Parathyroid adenoma (tissue), 2 donors: ENCODE measurements around the gene TRIAP1.
A peak's percentile ranks its signal among the peaks of the same experiment; 100 is the strongest.

Experiments
- H2AFZ ChIP-seq: fragments of 300-600 bp; sonication (generic); one replicate; pipeline ENCODE4 v1.7.0; 2017; ENCODE audit warnings: antibody characterized with exemption, mild to moderate bottlenecking
- H3K27ac ChIP-seq: fragments of 300-600 bp; sonication (generic); one replicate; pipeline ENCODE4 v1.7.0; 2017
- H3K27me3 ChIP-seq: fragments of 300-600 bp; sonication (generic); one replicate; pipeline ENCODE4 v1.7.0; 2017; ENCODE audit warnings: low read length; ENCODE audit not compliant: control insufficient read depth, insufficient read depth
- H3K36me3 ChIP-seq: fragments of 300-600 bp; sonication (generic); one replicate; pipeline ENCODE4 v1.7.0; 2017; ENCODE audit warnings: low read length; ENCODE audit not compliant: control insufficient read depth, insufficient read depth
- H3K4me1 ChIP-seq: fragments of 300-600 bp; sonication (generic); one replicate; pipeline ENCODE4 v1.7.0; 2017; ENCODE audit warnings: control low read depth
- H3K4me2 ChIP-seq: fragments of 300-600 bp; sonication (generic); one replicate; pipeline ENCODE4 v1.7.0; 2017; ENCODE audit warnings: low read length
- H3K4me3 ChIP-seq: fragments of 300-600 bp; sonication (generic); one replicate; pipeline ENCODE4 v1.7.0; 2017; ENCODE audit warnings: low read depth, low read length
- H3K79me2 ChIP-seq: fragments of 300-600 bp; sonication (generic); one replicate; pipeline ENCODE4 v1.7.0; 2017; ENCODE audit warnings: control low read depth
- H3K9ac ChIP-seq: fragments of 300-600 bp; sonication (generic); one replicate; pipeline ENCODE4 v1.7.0; 2017; ENCODE audit warnings: mild to moderate bottlenecking
- H3K9me3 ChIP-seq: fragments of 300-600 bp; sonication (generic); one replicate; pipeline ENCODE4 v1.7.0; 2017; ENCODE audit warnings: low read length; ENCODE audit not compliant: control insufficient read depth
- CTCF ChIP-seq: fragments of 300-600 bp; sonication (generic); IDR thresholded peaks from one replicate; pipeline ENCODE4 v1.7.0; 2017; ENCODE audit warnings: antibody characterized with exemption, mild to moderate bottlenecking
- donor health status: primary hyperparathyroidism.

The TRIAP1 gene

GRCh38 chr12:120445911-120446843 is at the start of gene TRIAP1, which contains the start of gene GATC:
TRIAP1 (minus strand) TSS chr12:120446384; CDS start chr12:120446372, 12 bp downstream.
GATC (plus strand) TSS chr12:120446444; CDS start chr12:120446481, 37 bp downstream.
- Histone ChIP-seq H3K9ac (peak within 1 kb of the TSS; percentile 24), H3K27ac (peak within 1 kb of the TSS; percentile 58), H3K79me2 (peaks cover 34% of the 10 kb centered on the region), H3K36me3 (no peaks in the 10 kb centered on the region), H2AFZ (peak within 1 kb of the TSS; percentile 55), H3K9me3 (no peaks in the 10 kb centered on the region), H3K4me3 (peak within 1 kb of the TSS; percentile 85), H3K27me3 (no peaks in the 10 kb centered on the region), H3K4me2 (peak within 1 kb of the TSS; percentile 64), H3K4me1 (peaks cover 12% of the 10 kb centered on the region)
- TF ChIP-seq CTCF: no peak

GRCh38 chr12:120495186-120495730 is 49.1 kb upstream of the TRIAP1 start:
- H3K79me2 ChIP-seq: no peaks in the 10 kb centered on the region
- no peaks in the 10 kb centered on the region for H3K27me3 ChIP-seq
- H2AFZ ChIP-seq: peak overlapping the region; percentile 81
- no peaks in the 10 kb centered on the region for H3K36me3 ChIP-seq
- no peaks in the 10 kb centered on the region for H3K9me3 ChIP-seq
- no peak for TF ChIP-seq CTCF
- H3K4me2 ChIP-seq: peak overlapping the region; percentile 78
- H3K9ac ChIP-seq: no peak overlapping the region
- H3K27ac ChIP-seq: peak overlapping the region; percentile 38
- peak overlapping the region; percentile 89 for H3K4me3 ChIP-seq
- H3K4me1 ChIP-seq: no peaks in the 10 kb centered on the region

GRCh38 chr12:120490833-120491512 is 44.8 kb upstream of the TRIAP1 start:
- no peak for TF ChIP-seq CTCF
- Histone ChIP-seq H2AFZ (no peak overlapping the region), H3K9me3 (no peaks in the 10 kb centered on the region), H3K9ac (no peak overlapping the region), H3K36me3 (no peaks in the 10 kb centered on the region), H3K4me3 (no peak overlapping the region), H3K79me2 (no peaks in the 10 kb centered on the region), H3K27ac (no peak overlapping the region), H3K4me1 (no peaks in the 10 kb centered on the region), H3K27me3 (no peaks in the 10 kb centered on the region), H3K4me2 (no peak overlapping the region)

- Histone ChIP-seq H3K4me2 (no peak overlapping the region), H2AFZ (no peak overlapping the region), H3K27ac (no peak overlapping the region), H3K4me1 (no peaks in the 10 kb centered on the region), H3K79me2 (no peaks in the 10 kb centered on the region), H3K27me3 (no peaks in the 10 kb centered on the region), H3K36me3 (no peaks in the 10 kb centered on the region), H3K9me3 (no peaks in the 10 kb centered on the region), H3K4me3 (no peak overlapping the region), H3K9ac (no peak overlapping the region)
- no peak for TF ChIP-seq CTCF
These were observed 44.1 kb upstream of the TRIAP1 start for GRCh38 chr12:120490325-120490724.
